CD1c-positive myeloid dendritic cell (primary cell): ENCODE measurements around the gene LACTBL1.

Source experiments
- DNase-seq: peaks from one replicate; pipeline ENCODE4 v3.0.0-alpha.2; 2016; ENCODE audit errors: extremely low spot score

LACTBL1 gene

GRCh38 chr1:22913421-22914141 lies 59.1 kb downstream of the LACTBL1 start:
- DNase-seq, result no peak

- DNase-seq, result no peak
Observed at GRCh38 chr1:22912311-22912710, 60.4 kb downstream of the LACTBL1 start.

GRCh38 chr1:22910986-22911651 lies 61.5 kb downstream of the LACTBL1 start:
- DNase-seq, result no peak

- DNase-seq, result no peak
Observed at GRCh38 chr1:22910286-22910685, 62.4 kb downstream of the LACTBL1 start.

- DNase-seq, result no peak
Observed at GRCh38 chr1:22908880-22909426, 63.7 kb downstream of the LACTBL1 start.

GRCh38 chr1:22907528-22907927 lies 65.1 kb downstream of the LACTBL1 start:
- DNase-seq, result no peak

GRCh38 chr1:22906968-22907367 lies 65.7 kb downstream of the LACTBL1 start:
- DNase-seq, result no peak

- no peak for DNase-seq
Observed at GRCh38 chr1:22903113-22903512, 69.6 kb downstream of the LACTBL1 start.
